Left cardiac atrium (tissue), 4 donors: ENCODE measurements around the gene UBXN7. TPM values are rescaled to one million over a fixed set of nuclear protein-coding genes. Genes with fewer than 3 reads are reported as not detected.
A peak's percentile ranks its signal among the peaks of the same experiment; 100 is the strongest.
"Not testable (repeated sequence)": the region's sequence is repeated elsewhere in the genome, so short reads cannot be mapped to it uniquely, and the experiment has no call there.

Experiments used
- ATAC-seq, 2 donors: fragments of 200-7000 bp; cut with Tn5 transposase; one replicate each; pipeline ENCODE4 v1.9.1; 2020; ENCODE audit warnings: mild to moderate bottlenecking in 2 of 2, moderate library complexity in 2 of 2
- DNase-seq: peaks from one replicate; pipeline ENCODE4 v3.0.0-alpha.2; 2020
- intact Hi-C, 2 donors: fragments of 100-400 bp; cut with DNase I; formaldehyde crosslinking; loops; one replicate each; pipeline versions ENCODE4 v1.14.1 to v1.15.1; 2022 to 2023
- total RNA-seq, 2 donors: library from RNA; stranded (reverse); fragmentation: NEBNext Ultra II Directional; extraction: Animal tissue kit (Norgen Biotek cat#: 25700); gene quantifications; one replicate each; pipeline ENCODE4 v1.2.1, GENCODE V29; 2021
- donor health status: DM: no; HTN: yes; CAD: no.
- donor health status: DM: no; HTN: yes; CAD: no; lungs with severe emphysema.
- donor health status: DM: yes; HTN: yes; CAD: no.
- donor health status: Dilated cardiomyopathy.

Gene UBXN7
- total RNA-seq, 2 donors from 2014 or later: 29.5 to 37.4 TPM

- DNase-seq (peak; percentile 78), ATAC-seq (peak; percentile 90 to 94)
Observed at GRCh38 chr3:196423044-196423781, 9.0 kb downstream of the UBXN7 start.

GRCh38 chr3:196421668-196422067 is 10.6 kb downstream of the UBXN7 start:
- intact Hi-C loops, DNase-seq: not testable (repeated sequence)

More at GRCh38 chr3:196423044-196423781, 9.0 kb downstream of the UBXN7 start:
- intact Hi-C loops: no loop called here

DNA sequence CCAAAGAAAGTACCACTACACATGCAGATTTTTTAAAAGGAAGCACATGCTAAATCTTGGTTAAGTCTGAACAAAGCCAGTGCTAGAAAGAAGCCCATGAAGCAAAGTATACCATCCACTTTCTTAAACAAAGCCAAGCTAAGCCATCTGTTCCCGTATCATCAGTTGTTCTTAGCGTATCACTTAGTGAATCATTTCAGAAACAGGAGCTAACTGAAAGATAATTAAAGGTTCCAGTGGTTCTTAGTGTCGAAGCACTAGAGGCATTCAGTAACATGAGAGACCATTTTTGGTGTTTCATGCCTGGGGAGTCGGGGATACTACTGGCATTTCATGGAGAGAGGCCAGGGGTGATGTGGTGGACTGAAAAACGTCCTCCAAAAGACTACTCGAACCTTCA is 12.8 kb downstream of the UBXN7 start:
- ATAC-seq (no peak), DNase-seq (no peak)
- intact Hi-C loops: no loop called here

More at GRCh38 chr3:196421668-196422067, 10.6 kb downstream of the UBXN7 start:
- not testable (repeated sequence) for ATAC-seq

- ATAC-seq: no peak
- no peak for DNase-seq
- intact Hi-C loops: no loop called here
Observed at GRCh38 chr3:196418601-196419000, 13.6 kb downstream of the UBXN7 start.

DNA sequence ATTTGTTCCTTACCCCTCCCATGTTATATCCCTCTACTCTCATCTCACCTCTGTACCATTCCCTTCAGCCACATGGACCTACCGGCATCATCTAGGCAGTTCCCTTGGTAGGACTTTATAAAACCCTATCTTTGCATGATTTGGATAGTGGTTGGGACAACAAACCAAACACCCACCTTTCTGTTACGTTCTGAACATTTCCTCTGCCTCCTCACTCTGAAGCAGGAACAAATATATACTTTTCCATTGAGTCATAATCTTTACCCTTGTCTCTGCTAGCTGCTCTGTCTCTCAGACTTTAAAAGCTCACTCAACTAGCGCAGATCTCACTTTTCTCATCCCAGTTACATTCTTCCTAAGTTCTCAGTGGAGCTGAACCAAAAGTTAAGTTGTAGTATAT is 17.8 kb downstream of the UBXN7 start:
- intact Hi-C loops: no loop called here
- DNase-seq (no peak), ATAC-seq (no peak)

DNA sequence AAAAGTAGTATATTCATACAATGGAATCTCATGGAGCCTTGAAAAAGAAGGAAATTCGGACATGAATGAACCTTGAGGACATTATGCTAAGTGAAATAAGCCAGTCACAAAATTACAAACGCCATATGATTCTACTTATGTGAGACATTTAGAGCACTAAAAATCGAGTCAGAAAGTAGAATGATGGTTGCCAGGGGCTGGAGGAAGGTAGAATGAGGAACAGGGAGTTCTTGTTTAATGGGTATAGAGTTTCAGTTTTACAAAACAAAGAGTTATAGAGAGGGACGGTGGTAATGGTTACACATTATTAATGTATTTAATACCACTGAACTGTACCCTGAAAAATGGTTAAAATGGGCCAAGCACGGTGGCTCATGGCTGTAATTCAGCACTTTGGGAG is 19.5 kb downstream of the UBXN7 start:
- no peak for DNase-seq
- ATAC-seq: no peak
- intact Hi-C loops: no loop called here

DNA sequence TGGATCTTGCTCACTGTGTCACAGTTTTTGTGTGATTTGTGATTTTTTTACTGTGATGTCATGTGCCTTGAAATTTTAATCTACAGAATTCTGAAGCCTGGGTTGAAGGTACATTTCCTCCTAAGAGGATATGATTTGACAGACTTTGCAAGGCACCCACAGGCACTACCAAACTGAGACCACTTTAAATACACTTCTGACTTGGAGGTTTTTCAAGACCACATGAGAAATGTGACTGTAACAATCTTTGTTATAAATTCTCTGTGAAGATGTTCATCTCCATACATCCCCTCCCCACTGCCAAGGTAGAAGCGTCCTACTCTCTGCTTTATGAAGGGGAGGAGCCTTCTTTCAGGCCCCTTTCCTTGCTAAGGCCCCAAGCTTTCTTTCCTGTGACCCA is 22.8 kb downstream of the UBXN7 start:
- intact Hi-C loops: no loop called here
- ATAC-seq: no peak
- no peak for DNase-seq

- ATAC-seq (no peak), DNase-seq (no peak)
- intact Hi-C loops: no loop called here
Observed at GRCh38 chr3:196408565-196409300, 23.5 kb downstream of the UBXN7 start.

DNA sequence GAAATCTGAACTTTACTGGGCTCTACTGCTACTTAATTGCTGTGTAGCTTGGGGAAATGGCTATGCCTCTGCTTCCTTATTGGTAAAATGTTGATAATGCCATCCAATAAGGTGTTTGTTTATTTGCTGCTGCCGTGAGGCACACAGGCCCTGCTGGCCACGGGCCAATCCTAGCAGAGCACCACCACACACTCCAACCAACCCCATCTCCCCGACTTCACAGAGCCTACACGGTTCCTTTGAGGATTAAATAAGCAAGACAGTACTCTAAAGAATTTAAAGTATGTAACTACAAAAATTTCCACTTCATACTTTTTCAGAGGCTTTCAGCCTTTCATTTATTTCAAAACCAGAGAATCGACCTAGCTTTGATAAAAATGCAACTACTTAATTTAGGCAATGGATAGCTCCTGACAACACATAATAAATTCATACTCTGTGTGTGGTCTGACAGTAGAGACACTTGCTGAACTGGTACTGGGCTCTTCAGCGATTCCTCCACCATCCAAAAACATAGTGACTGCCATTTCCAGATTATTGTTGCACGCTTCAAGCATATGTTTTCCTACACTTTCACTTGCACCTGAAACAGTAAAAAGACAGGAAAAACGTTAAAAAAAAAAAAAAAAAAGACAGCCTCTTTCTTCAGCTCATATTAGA is 25.3 kb downstream of the UBXN7 start:
- peak in 1 of 2 donors; percentile 58 for ATAC-seq
- DNase-seq: no peak
- intact Hi-C loops: no loop called here

GRCh38 chr3:196400331-196400730 is 31.9 kb downstream of the UBXN7 start:
- no peak for DNase-seq
- intact Hi-C loops: no loop called here
- no peak for ATAC-seq

GRCh38 chr3:196399485-196399945 is 32.7 kb downstream of the UBXN7 start:
- peak in 1 of 2 donors; percentile 14 for ATAC-seq
- intact Hi-C loops: no loop called here
- DNase-seq: no peak

DNA sequence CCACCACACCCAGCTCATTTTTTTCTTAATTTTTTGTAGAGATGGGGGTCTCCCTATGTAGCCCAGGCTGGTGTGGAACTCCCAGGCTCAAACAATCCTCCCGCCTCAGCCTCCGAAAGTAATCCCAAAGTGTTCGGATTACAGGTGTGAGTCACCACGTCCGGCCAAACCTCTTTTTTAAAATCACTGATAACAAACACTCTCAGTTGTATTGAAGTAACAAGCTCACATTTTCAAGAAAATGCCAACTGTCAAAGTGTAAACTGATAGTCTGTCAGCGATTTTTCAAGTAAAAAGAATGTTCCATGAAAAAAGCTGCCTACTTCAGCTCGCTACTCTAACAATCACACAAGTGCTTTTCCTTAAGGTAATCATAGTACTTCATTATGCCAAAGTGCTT is 33.4 kb downstream of the UBXN7 start:
- no peak for DNase-seq
- no peak for ATAC-seq
- intact Hi-C loops: no loop called here

- intact Hi-C loops: no loop called here
- no peak for DNase-seq
- ATAC-seq: no peak
Observed at GRCh38 chr3:196397941-196398340, 34.3 kb downstream of the UBXN7 start.

DNA sequence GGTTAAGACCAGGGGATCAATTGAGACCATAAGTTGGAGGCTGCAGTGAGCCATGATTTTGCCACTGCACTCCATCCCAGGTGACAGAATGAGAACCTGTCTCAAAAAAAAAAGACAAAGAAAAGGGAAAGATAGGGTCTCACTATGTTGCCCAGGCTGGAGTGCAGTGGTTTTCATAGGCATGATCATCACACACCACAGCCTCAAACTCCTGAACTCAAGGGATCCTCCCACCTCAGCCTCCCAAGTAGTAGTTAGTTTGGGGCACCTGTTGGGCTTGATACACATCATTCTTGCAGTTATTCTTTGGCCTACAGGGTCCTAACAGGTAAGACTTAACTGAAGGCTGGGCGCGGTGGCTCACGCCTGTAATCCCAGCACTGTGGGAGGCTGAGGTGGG is 42.1 kb downstream of the UBXN7 start:
- DNase-seq (no peak), ATAC-seq (no peak)
- intact Hi-C loops: no loop called here

- ATAC-seq (peak in 1 of 2 donors; percentile 33), DNase-seq (no peak)
- intact Hi-C loops: no loop called here
Observed at GRCh38 chr3:196388956-196389355, 43.3 kb downstream of the UBXN7 start.

- intact Hi-C loops, DNase-seq, ATAC-seq: not testable (repeated sequence)
Observed at GRCh38 chr3:196387941-196388340, 44.3 kb downstream of the UBXN7 start.

DNA sequence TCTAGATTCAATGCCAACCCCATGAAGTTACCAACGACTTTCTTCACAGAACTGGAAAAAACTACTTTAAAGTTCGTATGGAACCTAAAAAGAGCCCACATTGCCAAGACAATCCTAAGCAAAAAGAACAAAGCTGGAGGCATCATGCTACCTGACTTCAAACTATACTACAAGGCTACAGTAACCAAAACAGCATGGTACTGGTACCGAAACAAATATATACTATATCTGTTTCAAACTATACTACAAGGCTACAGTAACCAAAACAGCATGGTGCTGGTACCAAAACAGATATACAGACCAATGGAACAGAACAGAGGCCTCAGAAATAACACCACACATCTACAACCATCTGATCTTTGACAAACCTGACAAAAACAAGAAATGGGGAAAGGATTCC is 45.4 kb downstream of the UBXN7 start:
- DNase-seq, ATAC-seq, intact Hi-C loops: not testable (repeated sequence)

DNA sequence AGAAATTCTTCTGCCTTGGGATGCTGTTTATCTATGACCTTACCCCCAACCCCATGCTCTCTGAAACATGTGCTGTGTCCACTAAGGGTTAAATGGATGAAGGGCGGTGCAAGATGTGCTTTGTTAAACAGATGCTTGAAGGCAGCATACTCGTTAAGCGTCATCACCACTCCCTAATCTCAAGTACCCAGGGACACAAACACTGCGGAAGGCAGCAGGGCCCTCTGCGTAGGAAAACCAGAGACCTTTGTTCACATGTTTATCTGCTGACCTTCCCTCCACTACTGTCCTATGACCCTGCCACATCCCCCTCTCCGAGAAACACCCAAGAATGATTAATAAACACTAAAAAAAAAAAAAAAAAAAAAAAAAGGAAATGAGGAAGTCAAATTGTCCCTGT is 46.2 kb downstream of the UBXN7 start:
- DNase-seq, intact Hi-C loops, ATAC-seq: not testable (repeated sequence)

- ATAC-seq, intact Hi-C loops, DNase-seq: not testable (repeated sequence)
Observed at GRCh38 chr3:196385446-196385845, 46.8 kb downstream of the UBXN7 start.
